SHP77 treated with DMSO at 0.1 percent for 48 hours (cell line): ENCODE results near the gene ACP6.
"Not testable (repeated sequence)": the region's sequence is repeated elsewhere in the genome, so short reads cannot be mapped to it uniquely, and the experiment has no call there.

Experiments
- DNase-seq: peaks from one replicate; lab custom pipeline; 2025; lab: John Stamatoyannopoulos, UW

The ACP6 gene

GRCh38 chr1:147670319-147671001 lies at the start of gene ACP6:
TSS of gene ACP6 (minus strand) at chr1:147670524. CDS start at chr1:147670048, 476 bp downstream.
- DNase-seq, result peak; percentile 99

- DNase-seq, result no peak
Observed at GRCh38 chr1:147719711-147720225, 49.4 kb upstream of the ACP6 start.

GRCh38 chr1:147719029-147719698 lies 48.8 kb upstream of the ACP6 start:
- DNase-seq, result no peak

- no peak for DNase-seq
Observed at GRCh38 chr1:147717706-147718097, 47.4 kb upstream of the ACP6 start.

GRCh38 chr1:147717051-147717705 lies 46.9 kb upstream of the ACP6 start:
- no peak for DNase-seq

GRCh38 chr1:147712605-147713004 lies 42.3 kb upstream of the ACP6 start:
- no peak for DNase-seq

- DNase-seq, result peak; percentile 35
Observed at GRCh38 chr1:147700042-147701006, 30.0 kb upstream of the ACP6 start.

- no peak for DNase-seq
Observed at GRCh38 chr1:147699686-147700041, 29.3 kb upstream of the ACP6 start.

- no peak for DNase-seq
Observed at GRCh38 chr1:147683163-147683763, 12.9 kb upstream of the ACP6 start.

- DNase-seq, result not testable (repeated sequence)
Observed at GRCh38 chr1:147680608-147681235, 10.4 kb upstream of the ACP6 start.

GRCh38 chr1:147677681-147678080 lies 7.4 kb upstream of the ACP6 start:
- DNase-seq, result not testable (repeated sequence)

- no peak for DNase-seq
Observed at GRCh38 chr1:147676311-147677085, 6.2 kb upstream of the ACP6 start.

GRCh38 chr1:147673816-147674215 lies 3.5 kb upstream of the ACP6 start:
- DNase-seq, result no peak

- DNase-seq, result no peak
Observed at GRCh38 chr1:147673406-147673805, 3.1 kb upstream of the ACP6 start.

GRCh38 chr1:147669469-147670318 lies 630 bp downstream of the ACP6 start:
- DNase-seq, result peak; percentile 62

- no peak for DNase-seq
Observed at GRCh38 chr1:147665521-147665920, 4.8 kb downstream of the ACP6 start.

- no peak for DNase-seq
Observed at GRCh38 chr1:147664206-147664605, 6.1 kb downstream of the ACP6 start.

- no peak for DNase-seq
Observed at GRCh38 chr1:147654511-147654910, 15.8 kb downstream of the ACP6 start.

- DNase-seq, result no peak
Observed at GRCh38 chr1:147652306-147652705, 18.0 kb downstream of the ACP6 start.
